Keratinocyte (primary cell): ENCODE measurements around the gene EIF1AY. TPM values are rescaled to one million over a fixed set of nuclear protein-coding genes. Genes with fewer than 3 reads are reported as not detected.

Experiments
- DNase-seq: peaks from one replicate; pipeline ENCODE4 v3.0.0-alpha.2; 2011; ENCODE audit warnings: low read depth, missing footprints, low spot score
- FAIRE-seq: peaks from 2 replicates; lab custom pipeline; 2011; peaks lifted over from hg19 to GRCh38; lab: Jason Lieb, UNC
- H2AFZ ChIP-seq: 2 replicates; pipeline ENCODE4 v1.6.0; 2012; ENCODE audit warnings: low read length, control low read depth, inconsistent platforms; ENCODE audit not compliant: control insufficient read depth
- H3K27ac ChIP-seq: 2 replicates; pipeline ENCODE4 v1.5.1; 2011; ENCODE audit warnings: low read length; ENCODE audit not compliant: control insufficient read depth, insufficient read depth
- H3K27me3 ChIP-seq: 3 replicates; pipeline ENCODE4 v1.6.0; 2011; ENCODE audit warnings: low read length; ENCODE audit not compliant: control insufficient read depth, insufficient read depth; ENCODE audit errors: extremely low read depth
- H3K36me3 ChIP-seq, 2 experiments: 2 replicates in 1 of 2; 3 replicates in 1 of 2; pipeline ENCODE4 v1.5.1; 2011; ENCODE audit warnings: low read length in 2 of 2, mild to moderate bottlenecking in 1 of 2; ENCODE audit not compliant: control insufficient read depth in 2 of 2, insufficient read depth in 2 of 2; ENCODE audit errors: extremely low read depth in 1 of 2
- H3K4me1 ChIP-seq: 3 replicates; pipeline ENCODE4 v1.5.1; 2011; ENCODE audit warnings: low read length; ENCODE audit not compliant: control insufficient read depth, insufficient read depth; ENCODE audit errors: extremely low read depth
- H3K4me2 ChIP-seq: 3 replicates; pipeline ENCODE4 v1.6.0; 2011; ENCODE audit warnings: low read depth, low read length; ENCODE audit not compliant: control insufficient read depth, insufficient read depth; ENCODE audit errors: extremely low read depth
- H3K4me3 ChIP-seq, 3 experiments: fragments of 200-600 bp in 1 of 3; sonication (generic) in 1 of 3; 2 replicates in 2 of 3; 3 replicates in 1 of 3; pipeline ENCODE4 v1.5.1; 2011 to 2016; ENCODE audit warnings: low read length in 3 of 3, mild to moderate bottlenecking in 3 of 3, control low read depth in 2 of 3, inconsistent platforms in 1 of 3, low read depth in 1 of 3, mixed read lengths in 1 of 3, mixed run types in 1 of 3, moderate library complexity in 1 of 3; ENCODE audit not compliant: control insufficient read depth in 2 of 3, insufficient read depth in 2 of 3; ENCODE audit errors: extremely low read depth in 1 of 3
- H3K79me2 ChIP-seq: 2 replicates; pipeline ENCODE4 v1.6.0; 2012; ENCODE audit warnings: low read length; ENCODE audit not compliant: control insufficient read depth, insufficient read depth
- H3K9ac ChIP-seq: 3 replicates; pipeline ENCODE4 v1.6.0; 2011; ENCODE audit warnings: low read length; ENCODE audit not compliant: control insufficient read depth, insufficient read depth; ENCODE audit errors: extremely low read depth
- H3K9me1 ChIP-seq: 3 replicates; pipeline ENCODE4 v1.6.0; 2011; ENCODE audit warnings: low read length; ENCODE audit not compliant: control insufficient read depth, insufficient read depth; ENCODE audit errors: extremely low read depth
- H3K9me3 ChIP-seq: 2 replicates; pipeline ENCODE4 v1.5.1; 2012; ENCODE audit warnings: low read depth, low read length; ENCODE audit not compliant: control insufficient read depth
- H4K20me1 ChIP-seq: 3 replicates; pipeline ENCODE4 v1.6.0; 2011; ENCODE audit warnings: low read length; ENCODE audit not compliant: control insufficient read depth, insufficient read depth; ENCODE audit errors: extremely low read depth
- CTCF ChIP-seq, 3 experiments: IDR thresholded peaks in 1 of 3; conservative IDR thresholded peaks in 1 of 3; optimal IDR thresholded peaks in 1 of 3; 2 replicates in 2 of 3; 3 replicates in 1 of 3; pipeline versions ENCODE3 to v1.5.1; 2011; ENCODE audit warnings: low read length in 3 of 3, mild to moderate bottlenecking in 3 of 3, moderate library complexity in 2 of 3, control low read depth in 1 of 3, inconsistent platforms in 1 of 3; ENCODE audit not compliant: insufficient read depth in 2 of 3; ENCODE audit errors: extremely low read depth in 1 of 3
- EZH2 ChIP-seq: IDR thresholded peaks from one replicate; pipeline ENCODE4 v1.6.1; 2012; ENCODE audit warnings: inconsistent platforms, mild to moderate bottlenecking, low read length, moderate library complexity
- dilution Hi-C: fragments of 300-500 bp; cut with MboI; formaldehyde crosslinking; loops from one replicate; pipeline ENCODE4 v1.7.0; 2020; ENCODE audit warnings: low sequenced_read_pairs; ENCODE audit not compliant: extremely low pct_ligation_motif_present
- polyA plus RNA-seq, 5 experiments: library from polyadenylated mRNA; depleted of rRNA in 3 of 5; stranded (reverse) in 3 of 5; stranded (forward) in 1 of 5; unstranded in 1 of 5; fragments of >200 nt; gene quantifications; 1 replicate in 1 of 5; 2 replicates in 3 of 5; 3 replicates in 1 of 5; pipeline versions ENCODE4 v1.2.1 to v1.2.3, GENCODE V29; 2011 to 2012; ENCODE audit warnings: missing spikeins in 2 of 5, low read depth in 1 of 5, low replicate concordance in 1 of 5
- small RNA-seq, 3 experiments: library from RNA; depleted of rRNA; stranded (forward); fragments of <200 nt; gene quantifications; one replicate each; pipeline ENCODE3, GENCODE V24; 2012; ENCODE audit warnings: low read depth in 3 of 3, low replicate concordance in 1 of 3; ENCODE audit not compliant: insufficient read length in 3 of 3

Gene EIF1AY
- polyA plus RNA-seq, 1 donor (not counting 4 experiments of a cell fraction or from before 2014, with no cell fraction given), result not detected

GRCh38 chrY:20581687-20582086 lies 6.1 kb downstream of the EIF1AY start:
- H3K79me2 ChIP-seq, result no peaks in the 10 kb centered on the region
- no peak overlapping the region for H2AFZ ChIP-seq
- dilution Hi-C loops, result no loop called here
- no peaks in the 10 kb centered on the region for H4K20me1 ChIP-seq
- H3K36me3 ChIP-seq, result no peaks in the 10 kb centered on the region
- no peak overlapping the region for H3K4me2 ChIP-seq
- TF ChIP-seq CTCF (optimal IDR thresholded peaks at IDR 0.05 in 1 of 3, IDR thresholded peaks at IDR 0.05 in 1 of 3, conservative IDR thresholded peaks at IDR 0.05 in 1 of 3; ENCODE audit: extremely low read depth in 1 of 3, insufficient read depth in 2 of 3, low read length in 3 of 3) (no peak), EZH2 (no peak)
- no peak for FAIRE-seq
- no peak overlapping the region for H3K27ac ChIP-seq
- no peaks in the 10 kb centered on the region for H3K9me3 ChIP-seq
- no peak for DNase-seq
- no peaks in the 10 kb centered on the region for H3K27me3 ChIP-seq
- H3K9me1 ChIP-seq, result no peaks in the 10 kb centered on the region
- no peak overlapping the region for H3K9ac ChIP-seq
- no peak overlapping the region for H3K4me3 ChIP-seq
- no peaks in the 10 kb centered on the region for H3K4me1 ChIP-seq

DNA sequence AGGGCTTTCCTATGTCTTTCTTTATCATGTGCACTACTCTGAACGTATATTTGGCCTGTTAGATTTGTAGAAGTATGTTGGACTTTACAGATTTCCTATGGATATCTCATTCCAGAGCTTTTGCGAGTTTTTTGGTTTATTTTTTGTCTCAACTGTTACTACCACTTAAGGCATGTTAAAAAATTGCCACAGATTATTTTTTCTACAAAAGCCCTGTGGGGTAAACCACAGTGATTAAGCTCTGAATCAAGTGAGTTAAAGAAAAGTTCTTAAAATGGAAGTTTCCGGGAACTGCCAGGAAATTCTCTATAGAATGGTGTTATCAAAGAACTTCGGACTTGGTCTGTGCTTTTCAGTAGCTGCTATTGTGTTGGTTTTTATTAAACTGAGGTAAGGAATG lies 10.6 kb downstream of the EIF1AY start:
- Histone ChIP-seq H3K4me1 (no peaks in the 10 kb centered on the region), H3K36me3 (no peaks in the 10 kb centered on the region), H2AFZ (no peak overlapping the region), H3K27ac (no peak overlapping the region), H3K9ac (no peak overlapping the region), H3K9me1 (no peaks in the 10 kb centered on the region), H3K4me3 (no peak overlapping the region), H3K27me3 (no peaks in the 10 kb centered on the region), H3K9me3 (no peaks in the 10 kb centered on the region), H3K4me2 (no peak overlapping the region), H3K79me2 (no peaks in the 10 kb centered on the region), H4K20me1 (no peaks in the 10 kb centered on the region)
- dilution Hi-C loops, result no loop called here
- TF ChIP-seq EZH2, result no peak
- FAIRE-seq (no peak), DNase-seq (no peak)

Small RNA genes within 50 kb of the gene (small RNA-seq; reads per million reads assigned to genes)
- gene KDM5DP1, result 0 reads per million in 3 experiments

Other genes starting within 250 kb of the EIF1AY start
- not detected in 3 replicates for gene RPS4Y2, start 180.3 kb downstream of the EIF1AY start, polyA plus RNA-seq